Endothelial cell (in vitro differentiated cells): ENCODE measurements around the gene C1orf167. TPM values are rescaled to one million over a fixed set of nuclear protein-coding genes. Genes with fewer than 3 reads are reported as not detected.

ENCODE experiments used
- DNase-seq: peaks from one replicate; pipeline ENCODE4 v3.0.0; 2021; ENCODE audit warnings: low spot score
- H3K27ac Mint-ChIP-seq: one replicate; pipeline ENCODE4 v1.8.0; 2021; ENCODE audit warnings: mixed read lengths, inconsistent platforms; ENCODE audit not compliant: unreplicated experiment
- H3K27me3 Mint-ChIP-seq: one replicate; pipeline ENCODE4 v1.8.0; 2021; ENCODE audit warnings: mild to moderate bottlenecking, moderate library complexity, mixed read lengths, inconsistent platforms; ENCODE audit not compliant: unreplicated experiment
- H3K36me3 Mint-ChIP-seq: one replicate; pipeline ENCODE4 v1.8.0; 2021; ENCODE audit warnings: mild to moderate bottlenecking, low read depth, mixed read lengths, inconsistent platforms; ENCODE audit not compliant: unreplicated experiment
- H3K4me1 Mint-ChIP-seq: one replicate; pipeline ENCODE4 v1.8.0; 2021; ENCODE audit warnings: mild to moderate bottlenecking, mixed read lengths, inconsistent platforms; ENCODE audit not compliant: unreplicated experiment
- H3K4me3 Mint-ChIP-seq: one replicate; pipeline ENCODE4 v1.8.0; 2021; ENCODE audit warnings: mild to moderate bottlenecking, mixed read lengths, inconsistent platforms; ENCODE audit not compliant: unreplicated experiment
- H3K9me3 Mint-ChIP-seq: one replicate; pipeline ENCODE4 v1.8.0; 2021; ENCODE audit warnings: mixed read lengths, inconsistent platforms; ENCODE audit not compliant: unreplicated experiment
- total RNA-seq: library from RNA; stranded (reverse); fragmentation: NEBNext Ultra II Directional; extraction: Animal tissue kit (Norgen Biotek cat#: 25700); gene quantifications from one replicate; pipeline ENCODE4 v1.2.1, GENCODE V29; 2021; ENCODE audit not compliant: unreplicated experiment
- TF ChIP-seq, protein P1 (sequence below): fragments of 200-600 bp; sonication (generic); IDR thresholded peaks from one replicate; pipeline ENCODE4 v1.5.0; 2021; ENCODE audit warnings: antibody characterized with exemption; ENCODE audit not compliant: unreplicated experiment

Gene C1orf167
- total RNA-seq, 1 donor from 2014 or later, result 0.44 TPM

- no peaks in the 10 kb centered on the region for H3K4me1 Mint-ChIP-seq
- peaks cover 4% of the 10 kb centered on the region for H3K27me3 Mint-ChIP-seq
- H3K27ac Mint-ChIP-seq, result no peak overlapping the region
- TF ChIP-seq, protein P1, sequence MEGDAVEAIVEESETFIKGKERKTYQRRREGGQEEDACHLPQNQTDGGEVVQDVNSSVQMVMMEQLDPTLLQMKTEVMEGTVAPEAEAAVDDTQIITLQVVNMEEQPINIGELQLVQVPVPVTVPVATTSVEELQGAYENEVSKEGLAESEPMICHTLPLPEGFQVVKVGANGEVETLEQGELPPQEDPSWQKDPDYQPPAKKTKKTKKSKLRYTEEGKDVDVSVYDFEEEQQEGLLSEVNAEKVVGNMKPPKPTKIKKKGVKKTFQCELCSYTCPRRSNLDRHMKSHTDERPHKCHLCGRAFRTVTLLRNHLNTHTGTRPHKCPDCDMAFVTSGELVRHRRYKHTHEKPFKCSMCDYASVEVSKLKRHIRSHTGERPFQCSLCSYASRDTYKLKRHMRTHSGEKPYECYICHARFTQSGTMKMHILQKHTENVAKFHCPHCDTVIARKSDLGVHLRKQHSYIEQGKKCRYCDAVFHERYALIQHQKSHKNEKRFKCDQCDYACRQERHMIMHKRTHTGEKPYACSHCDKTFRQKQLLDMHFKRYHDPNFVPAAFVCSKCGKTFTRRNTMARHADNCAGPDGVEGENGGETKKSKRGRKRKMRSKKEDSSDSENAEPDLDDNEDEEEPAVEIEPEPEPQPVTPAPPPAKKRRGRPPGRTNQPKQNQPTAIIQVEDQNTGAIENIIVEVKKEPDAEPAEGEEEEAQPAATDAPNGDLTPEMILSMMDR, result no peak
- no peak for DNase-seq
- no peak overlapping the region for H3K4me3 Mint-ChIP-seq
- H3K36me3 Mint-ChIP-seq, result no peaks in the 10 kb centered on the region
- H3K9me3 Mint-ChIP-seq, result no peaks in the 10 kb centered on the region
These were observed 22.4 kb downstream of the C1orf167 start for GRCh38 chr1:11784256-11784992.

- DNase-seq, result peak; percentile 72
- TF ChIP-seq, protein P1, result peak; percentile 85
- Mint-ChIP-seq H3K4me3 (no peak overlapping the region), H3K27ac (no peak overlapping the region), H3K27me3 (peaks cover 3% of the 10 kb centered on the region), H3K36me3 (no peaks in the 10 kb centered on the region), H3K4me1 (no peaks in the 10 kb centered on the region), H3K9me3 (no peaks in the 10 kb centered on the region)
These were observed 23.2 kb downstream of the C1orf167 start for GRCh38 chr1:11784993-11785769.

GRCh38 chr1:11786168-11786567 is 24.2 kb downstream of the C1orf167 start:
- DNase-seq, result no peak

GRCh38 chr1:11787251-11787803 is 25.3 kb downstream of the C1orf167 start:
- TF ChIP-seq, protein P1, result no peak
- H3K4me1 Mint-ChIP-seq, result peaks cover 2% of the 10 kb centered on the region
- H3K9me3 Mint-ChIP-seq, result no peaks in the 10 kb centered on the region
- DNase-seq, result no peak
- peaks cover 17% of the 10 kb centered on the region for H3K36me3 Mint-ChIP-seq
- H3K27me3 Mint-ChIP-seq, result peaks cover 10% of the 10 kb centered on the region
- H3K27ac Mint-ChIP-seq, result no peak overlapping the region
- no peak overlapping the region for H3K4me3 Mint-ChIP-seq

More at GRCh38 chr1:11786168-11786567, 24.2 kb downstream of the C1orf167 start:
- Mint-ChIP-seq H3K9me3 (no peaks in the 10 kb centered on the region), H3K4me3 (no peak overlapping the region), H3K27me3 (peaks cover 3% of the 10 kb centered on the region), H3K4me1 (peaks cover 2% of the 10 kb centered on the region), H3K27ac (no peak overlapping the region), H3K36me3 (peaks cover 7% of the 10 kb centered on the region)
- TF ChIP-seq, protein P1, result no peak
